Activated CD4-positive, alpha-beta T cell treated with anti-CD3 and anti-CD28 coated beads, Interleukin-2, amount 10 ng/mL, durations not matched to agents 24 days and 14 days (primary cell): Measurements from ENCODE around the gene MOAP1. TPM values are rescaled to one million over a fixed set of nuclear protein-coding genes. Genes with fewer than 3 reads are reported as not detected.
A peak's percentile ranks its signal among the peaks of the same experiment; 100 is the strongest.
"Not testable (repeated sequence)": the region's sequence is repeated elsewhere in the genome, so short reads cannot be mapped to it uniquely, and the experiment has no call there.

Experiments used
- DNase-seq: peaks from one replicate; pipeline ENCODE4 v3.0.0; 2022
- H3K27ac Mint-ChIP-seq: one replicate; pipeline ENCODE4 v1.8.0; 2022; ENCODE audit warnings: mild to moderate bottlenecking, mixed read lengths
- H3K27me3 Mint-ChIP-seq: one replicate; pipeline ENCODE4 v1.8.0; 2022; ENCODE audit warnings: mixed read lengths
- H3K36me3 Mint-ChIP-seq: one replicate; pipeline ENCODE4 v1.8.0; 2022; ENCODE audit warnings: low read depth, mild to moderate bottlenecking, mixed read lengths
- H3K4me1 Mint-ChIP-seq: one replicate; pipeline ENCODE4 v1.8.0; 2021; ENCODE audit warnings: mixed read lengths
- H3K4me3 Mint-ChIP-seq: one replicate; pipeline ENCODE4 v1.8.0; 2022; ENCODE audit warnings: mild to moderate bottlenecking, moderate library complexity, mixed read lengths
- H3K9me3 Mint-ChIP-seq: one replicate; pipeline ENCODE4 v1.8.0; 2021; ENCODE audit warnings: mixed read lengths
- intact Hi-C: fragments of 100-400 bp; cut with micrococcal nuclease; formaldehyde crosslinking; loops from one replicate; pipeline ENCODE4 v1.15.1; 2023
- total RNA-seq: library from RNA; stranded (reverse); gene quantifications from 2 replicates; pipeline ENCODE4 v1.2.3, GENCODE V29; 2022

Gene MOAP1
- total RNA-seq, 1 donor from 2014 or later: 16.2 TPM

GRCh38 chr14:93206793-93207467, 22.2 kb upstream of the MOAP1 start, which contains the start of the genes GON7 and UBR7:
Gene GON7 (minus strand): TSS chr14:93207065. CDS start chr14:93207037, 28 bp downstream.
Gene UBR7 (plus strand): TSS chr14:93207256. CDS start chr14:93207292, 36 bp downstream.
- Mint-ChIP-seq H3K27me3 (no peaks in the 10 kb centered on the region), H3K4me1 (peaks cover 32% of the 10 kb centered on the region), H3K36me3 (peaks cover 15% of the 10 kb centered on the region), H3K9me3 (no peaks in the 10 kb centered on the region), H3K4me3 (peak within 1 kb of the TSS; percentile 74), H3K27ac (peak within 1 kb of the TSS; percentile 97)
- DNase-seq: peak; percentile 98
- intact Hi-C loops: loop anchor here (1.0 to 5.0 kb wide), 4 partner anchors 22 to 412 kb away; partner anchors contain the start of genes BTBD7, GOLGA5, ITPK1 and LYSET

GRCh38 chr14:93201155-93201704, 16.5 kb upstream of the MOAP1 start:
- no peak for DNase-seq
- Mint-ChIP-seq H3K27me3 (no peaks in the 10 kb centered on the region), H3K9me3 (no peaks in the 10 kb centered on the region), H3K4me1 (peaks cover 13% of the 10 kb centered on the region), H3K36me3 (peaks cover 11% of the 10 kb centered on the region), H3K27ac (no peak overlapping the region), H3K4me3 (no peak overlapping the region)
- intact Hi-C loops: no loop called here

- H3K9me3 Mint-ChIP-seq: no peaks in the 10 kb centered on the region
- no peaks in the 10 kb centered on the region for H3K27me3 Mint-ChIP-seq
- peaks cover 9% of the 10 kb centered on the region for H3K4me1 Mint-ChIP-seq
- peaks cover 11% of the 10 kb centered on the region for H3K36me3 Mint-ChIP-seq
- DNase-seq: no peak
- intact Hi-C loops: no loop called here
- no peak overlapping the region for H3K4me3 Mint-ChIP-seq
- H3K27ac Mint-ChIP-seq: no peak overlapping the region
These were observed 15.9 kb upstream of the MOAP1 start for GRCh38 chr14:93200553-93200952.

- DNase-seq: no peak
- Mint-ChIP-seq H3K27ac (no peak overlapping the region), H3K4me3 (no peak overlapping the region), H3K4me1 (no peaks in the 10 kb centered on the region), H3K36me3 (peaks cover 5% of the 10 kb centered on the region), H3K27me3 (no peaks in the 10 kb centered on the region), H3K9me3 (no peaks in the 10 kb centered on the region)
- intact Hi-C loops: no loop called here
These were observed 14.3 kb upstream of the MOAP1 start for GRCh38 chr14:93199031-93199430.

GRCh38 chr14:93195316-93195999, 10.8 kb upstream of the MOAP1 start:
- no peak overlapping the region for H3K27ac Mint-ChIP-seq
- H3K36me3 Mint-ChIP-seq: peaks cover 5% of the 10 kb centered on the region
- H3K4me1 Mint-ChIP-seq: no peaks in the 10 kb centered on the region
- DNase-seq: no peak
- H3K4me3 Mint-ChIP-seq: no peak overlapping the region
- no peaks in the 10 kb centered on the region for H3K27me3 Mint-ChIP-seq
- intact Hi-C loops: no loop called here
- H3K9me3 Mint-ChIP-seq: no peaks in the 10 kb centered on the region

GRCh38 chr14:93186956-93187355, 2.3 kb upstream of the MOAP1 start:
- Mint-ChIP-seq H3K4me3 (no peak overlapping the region), H3K4me1 (peaks cover 25% of the 10 kb centered on the region), H3K27me3 (no peaks in the 10 kb centered on the region), H3K36me3 (peaks cover 22% of the 10 kb centered on the region), H3K27ac (no peak overlapping the region), H3K9me3 (no peaks in the 10 kb centered on the region)
- intact Hi-C loops: no loop called here
- DNase-seq: no peak

- H3K27ac Mint-ChIP-seq: no peak overlapping the region
- intact Hi-C loops: no loop called here
- H3K36me3 Mint-ChIP-seq: peaks cover 26% of the 10 kb centered on the region
- H3K4me3 Mint-ChIP-seq: peak overlapping the region; percentile 47
- DNase-seq: no peak
- H3K27me3 Mint-ChIP-seq: no peaks in the 10 kb centered on the region
- no peaks in the 10 kb centered on the region for H3K9me3 Mint-ChIP-seq
- peaks cover 27% of the 10 kb centered on the region for H3K4me1 Mint-ChIP-seq
These were observed 1.8 kb upstream of the MOAP1 start for GRCh38 chr14:93186466-93186865.

- H3K36me3 Mint-ChIP-seq: peaks cover 26% of the 10 kb centered on the region
- H3K4me1 Mint-ChIP-seq: peaks cover 27% of the 10 kb centered on the region
- intact Hi-C loops: loop anchor here (1.0 to 2.0 kb wide), 2 partner anchors 22 to 71 kb away; partner anchors contain the start of genes GON7, ITPK1 and UBR7
- peak overlapping the region; percentile 91 for H3K4me3 Mint-ChIP-seq
- H3K9me3 Mint-ChIP-seq: no peaks in the 10 kb centered on the region
- no peaks in the 10 kb centered on the region for H3K27me3 Mint-ChIP-seq
- H3K27ac Mint-ChIP-seq: peak overlapping the region; percentile 88
- DNase-seq: no peak
These were observed 638 bp upstream of the MOAP1 start for GRCh38 chr14:93185349-93185720.

GRCh38 chr14:93183596-93184317, 940 bp downstream of the MOAP1 start:
- H3K9me3 Mint-ChIP-seq: no peaks in the 10 kb centered on the region
- intact Hi-C loops: loop anchor here (2.0 kb wide), 1 partner anchor 69 kb away; the partner anchor contains the start of gene ITPK1
- H3K27me3 Mint-ChIP-seq: no peaks in the 10 kb centered on the region
- peaks cover 21% of the 10 kb centered on the region for H3K36me3 Mint-ChIP-seq
- peak overlapping the region; percentile 90 for H3K27ac Mint-ChIP-seq
- DNase-seq: peak; percentile 59
- H3K4me1 Mint-ChIP-seq: peaks cover 24% of the 10 kb centered on the region
- H3K4me3 Mint-ChIP-seq: peak overlapping the region; percentile 95

GRCh38 chr14:93175492-93175891, 9.2 kb downstream of the MOAP1 start:
- intact Hi-C loops: loop anchor here (5.0 kb wide), 1 partner anchor 223 kb away; no protein-coding TSS in a partner anchor
- Mint-ChIP-seq H3K36me3 (no peaks in the 10 kb centered on the region), H3K4me3 (no peak overlapping the region), H3K9me3 (no peaks in the 10 kb centered on the region), H3K27ac (no peak overlapping the region), H3K4me1 (peaks cover 7% of the 10 kb centered on the region), H3K27me3 (peaks cover 3% of the 10 kb centered on the region)
- DNase-seq: no peak

GRCh38 chr14:93174731-93175130, 10.0 kb downstream of the MOAP1 start:
- not testable (repeated sequence) for DNase-seq, H3K36me3 Mint-ChIP-seq, H3K9me3 Mint-ChIP-seq, H3K4me3 Mint-ChIP-seq, H3K4me1 Mint-ChIP-seq, H3K27me3 Mint-ChIP-seq, H3K27ac Mint-ChIP-seq
- intact Hi-C loops: loop anchor here (5.0 kb wide), 1 partner anchor 222 kb away; no protein-coding TSS in a partner anchor

GRCh38 chr14:93173943-93174395, 10.7 kb downstream of the MOAP1 start:
- Mint-ChIP-seq H3K4me3 (no peak overlapping the region), H3K4me1 (peaks cover 7% of the 10 kb centered on the region), H3K9me3 (no peaks in the 10 kb centered on the region), H3K36me3 (no peaks in the 10 kb centered on the region), H3K27me3 (peaks cover 3% of the 10 kb centered on the region), H3K27ac (no peak overlapping the region)
- intact Hi-C loops: no loop called here
- DNase-seq: no peak

- H3K36me3 Mint-ChIP-seq: no peaks in the 10 kb centered on the region
- H3K9me3 Mint-ChIP-seq: no peaks in the 10 kb centered on the region
- no peak for DNase-seq
- peaks cover 3% of the 10 kb centered on the region for H3K27me3 Mint-ChIP-seq
- no peak overlapping the region for H3K27ac Mint-ChIP-seq
- intact Hi-C loops: no loop called here
- no peak overlapping the region for H3K4me3 Mint-ChIP-seq
- H3K4me1 Mint-ChIP-seq: peaks cover 2% of the 10 kb centered on the region
These were observed 13.3 kb downstream of the MOAP1 start for GRCh38 chr14:93171376-93171775.
